ENCODE results near the gene GPR35. TPM values are rescaled to one million over a fixed set of nuclear protein-coding genes. Genes with fewer than 3 reads are reported as not detected.

GPR35 gene
- polyA plus RNA-seq, 1 experiment: 0.06 TPM

DNA sequence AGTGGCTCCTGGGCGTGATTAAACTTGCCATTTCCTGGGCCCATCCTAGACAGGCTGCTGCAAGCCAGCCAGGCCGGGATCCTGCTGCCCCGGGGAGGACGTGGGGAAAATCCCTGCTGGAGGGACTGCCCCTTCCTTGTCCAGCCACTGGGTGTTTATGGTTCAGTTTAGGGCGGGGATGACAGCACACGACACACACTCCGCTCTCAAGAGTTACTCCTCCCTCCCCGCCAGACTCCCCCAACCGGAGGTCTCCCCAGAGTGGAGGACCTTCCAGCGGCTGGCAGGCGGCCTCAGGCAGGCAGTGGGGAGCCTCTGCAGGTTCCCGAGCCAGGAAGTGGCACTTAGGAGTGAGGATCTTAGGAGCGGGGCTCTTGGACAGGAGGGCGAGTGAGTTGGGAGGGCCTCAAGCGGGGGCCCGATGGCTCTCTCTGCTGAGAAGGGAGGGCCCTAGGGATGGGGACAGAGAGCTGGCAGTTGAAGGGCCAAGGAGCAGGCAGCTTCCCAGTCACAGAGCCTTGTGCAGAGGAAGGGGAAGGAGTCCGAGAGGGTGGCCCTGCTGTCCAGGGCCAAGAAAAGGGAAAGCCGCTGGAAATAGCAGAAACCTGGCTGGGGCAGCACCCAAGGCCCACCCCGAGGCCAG lies 5.7 kb upstream of the GPR35 start:
- POLR2A ChIA-PET: no interaction called here
- Histone ChIP-seq H3K9me3 (ENCODE audit: control insufficient read depth, insufficient read depth, low read length) (no peaks in the 10 kb centered on the region; the same call in 1 of the 2 replicates), H3K4me3 (ENCODE audit: low read depth, low read length) (no peak overlapping the region), H3K27me3 (ENCODE audit: control insufficient read depth, insufficient read depth, low read length) (peaks cover 2% of the 10 kb centered on the region), H3K27ac (ENCODE audit: low read depth, low read length) (no peak overlapping the region)
- TF ChIP-seq, protein P1, sequence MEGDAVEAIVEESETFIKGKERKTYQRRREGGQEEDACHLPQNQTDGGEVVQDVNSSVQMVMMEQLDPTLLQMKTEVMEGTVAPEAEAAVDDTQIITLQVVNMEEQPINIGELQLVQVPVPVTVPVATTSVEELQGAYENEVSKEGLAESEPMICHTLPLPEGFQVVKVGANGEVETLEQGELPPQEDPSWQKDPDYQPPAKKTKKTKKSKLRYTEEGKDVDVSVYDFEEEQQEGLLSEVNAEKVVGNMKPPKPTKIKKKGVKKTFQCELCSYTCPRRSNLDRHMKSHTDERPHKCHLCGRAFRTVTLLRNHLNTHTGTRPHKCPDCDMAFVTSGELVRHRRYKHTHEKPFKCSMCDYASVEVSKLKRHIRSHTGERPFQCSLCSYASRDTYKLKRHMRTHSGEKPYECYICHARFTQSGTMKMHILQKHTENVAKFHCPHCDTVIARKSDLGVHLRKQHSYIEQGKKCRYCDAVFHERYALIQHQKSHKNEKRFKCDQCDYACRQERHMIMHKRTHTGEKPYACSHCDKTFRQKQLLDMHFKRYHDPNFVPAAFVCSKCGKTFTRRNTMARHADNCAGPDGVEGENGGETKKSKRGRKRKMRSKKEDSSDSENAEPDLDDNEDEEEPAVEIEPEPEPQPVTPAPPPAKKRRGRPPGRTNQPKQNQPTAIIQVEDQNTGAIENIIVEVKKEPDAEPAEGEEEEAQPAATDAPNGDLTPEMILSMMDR (IDR thresholded peaks at IDR 0.05; ENCODE audit: low read depth, low read length): no peak
- CTCF ChIA-PET: interaction anchor here (0.5 to 1.2 kb wide), 2 partner anchors 8 to 106 kb away, joined by 3 read pairs; no protein-coding TSS in a partner anchor
- no peak for DNase-seq (ENCODE audit: low read depth, low spot score)

DNA sequence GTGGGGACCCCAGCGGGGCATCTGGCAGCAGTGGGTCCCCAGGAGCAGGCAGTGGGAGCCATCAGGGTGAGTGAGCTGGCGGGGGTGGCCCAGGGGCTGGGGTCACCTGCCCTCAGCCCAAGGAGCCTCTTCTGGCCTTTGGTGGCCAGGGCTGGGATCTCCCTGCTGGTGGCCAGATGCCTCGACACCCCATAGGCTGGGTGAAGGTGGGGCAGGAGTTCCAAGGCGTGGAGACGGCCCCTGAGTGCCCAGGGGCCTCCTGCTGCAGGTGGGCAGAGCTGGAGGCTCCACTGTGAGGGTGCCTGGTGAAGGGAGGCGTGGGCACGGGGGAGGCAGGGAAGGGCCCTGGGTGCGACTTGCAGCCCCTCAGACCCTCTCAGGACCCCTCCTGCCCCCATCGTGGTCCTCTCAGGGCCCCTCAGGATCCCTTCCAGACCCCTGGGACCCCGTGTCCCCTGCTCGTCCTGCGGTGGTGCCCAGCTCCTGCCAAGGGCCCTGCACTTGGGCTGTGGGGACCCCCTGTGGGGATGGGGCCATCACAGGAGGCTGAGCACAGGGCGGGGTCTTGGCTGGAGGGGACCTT lies 5.0 kb upstream of the GPR35 start:
- POLR2A ChIA-PET: no interaction called here
- DNase-seq (ENCODE audit: low read depth, low spot score): no peak
- CTCF ChIA-PET: interaction anchor here (0.5 kb wide), 1 partner anchor 8 kb away, joined by 3 read pairs; no protein-coding TSS in a partner anchor
- Histone ChIP-seq H3K27ac (ENCODE audit: low read depth, low read length) (no peak overlapping the region), H3K27me3 (ENCODE audit: control insufficient read depth, insufficient read depth, low read length) (peaks cover 2% of the 10 kb centered on the region), H3K4me3 (ENCODE audit: low read depth, low read length) (no peak overlapping the region), H3K9me3 (ENCODE audit: control insufficient read depth, insufficient read depth, low read length) (no peaks in the 10 kb centered on the region; the same call in 1 of the 2 replicates)
- TF ChIP-seq, protein P1 (IDR thresholded peaks at IDR 0.05; ENCODE audit: low read depth, low read length): no peak

DNA sequence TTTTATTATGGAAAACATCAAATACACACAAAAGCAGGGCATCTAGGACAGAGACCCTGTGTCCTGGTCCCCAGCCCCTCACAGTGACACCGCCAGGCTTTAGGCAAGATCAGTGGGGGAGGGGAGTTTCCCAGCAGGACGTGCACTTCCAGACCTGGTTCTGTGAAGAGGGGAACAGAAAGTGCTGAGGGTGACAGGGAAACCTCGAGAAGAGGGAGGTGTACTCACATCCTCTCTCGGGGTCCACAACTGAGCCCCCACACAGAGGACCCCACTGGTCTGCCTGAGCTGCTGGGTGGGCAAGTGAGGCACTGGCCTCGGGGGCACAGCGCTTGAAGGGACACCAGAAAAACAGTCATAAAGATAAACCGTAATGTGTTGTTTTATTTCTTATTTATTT lies 4.4 kb upstream of the GPR35 start:
- no peak overlapping the region for H3K4me3 ChIP-seq (ENCODE audit: low read depth, low read length)
- no peaks in the 10 kb centered on the region; the same call in 1 of the 2 replicates for H3K9me3 ChIP-seq (ENCODE audit: control insufficient read depth, insufficient read depth, low read length)
- CTCF ChIA-PET: no interaction called here
- DNase-seq (ENCODE audit: low read depth, low spot score): no peak
- H3K27me3 ChIP-seq (ENCODE audit: control insufficient read depth, insufficient read depth, low read length): peaks cover 2% of the 10 kb centered on the region
- TF ChIP-seq, protein P1 (IDR thresholded peaks at IDR 0.05; ENCODE audit: low read depth, low read length): no peak
- POLR2A ChIA-PET: interaction anchor here (1.4 kb wide), 1 partner anchor 60 kb away, joined by 3 read pairs; no protein-coding TSS in a partner anchor
- no peak overlapping the region for H3K27ac ChIP-seq (ENCODE audit: low read depth, low read length)

DNA sequence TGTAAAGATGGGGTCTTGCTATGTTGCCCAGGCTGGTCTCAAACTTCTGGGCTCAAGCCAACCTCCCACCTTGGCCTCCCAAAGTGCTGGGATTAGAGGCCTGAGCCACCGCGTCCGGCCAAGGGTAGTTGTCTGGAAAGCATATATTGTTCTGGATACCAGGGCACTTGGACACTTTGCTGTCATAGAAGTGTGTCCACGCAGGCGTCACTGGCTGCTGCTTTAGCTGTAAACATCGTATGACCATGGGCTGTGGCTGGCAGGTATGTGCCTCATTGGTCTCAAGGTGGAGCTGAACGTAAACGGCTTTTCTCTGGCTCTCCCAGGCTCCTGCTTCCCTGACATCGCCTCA lies 3.2 kb upstream of the GPR35 start:
- Histone ChIP-seq H3K27me3 (ENCODE audit: control insufficient read depth, insufficient read depth, low read length) (peaks cover 2% of the 10 kb centered on the region), H3K27ac (ENCODE audit: low read depth, low read length) (no peak overlapping the region), H3K9me3 (ENCODE audit: control insufficient read depth, insufficient read depth, low read length) (no peaks in the 10 kb centered on the region; the same call in 1 of the 2 replicates), H3K4me3 (ENCODE audit: low read depth, low read length) (no peak overlapping the region)
- TF ChIP-seq, protein P1 (IDR thresholded peaks at IDR 0.05; ENCODE audit: low read depth, low read length): no peak
- no peak for DNase-seq (ENCODE audit: low read depth, low spot score)
- ChIA-PET POLR2A (interaction anchor here (0.7 to 1.4 kb wide), 2 partner anchors 56 to 61 kb away, joined by 3 read pairs; no protein-coding TSS in a partner anchor), CTCF (no interaction called here)

DNA sequence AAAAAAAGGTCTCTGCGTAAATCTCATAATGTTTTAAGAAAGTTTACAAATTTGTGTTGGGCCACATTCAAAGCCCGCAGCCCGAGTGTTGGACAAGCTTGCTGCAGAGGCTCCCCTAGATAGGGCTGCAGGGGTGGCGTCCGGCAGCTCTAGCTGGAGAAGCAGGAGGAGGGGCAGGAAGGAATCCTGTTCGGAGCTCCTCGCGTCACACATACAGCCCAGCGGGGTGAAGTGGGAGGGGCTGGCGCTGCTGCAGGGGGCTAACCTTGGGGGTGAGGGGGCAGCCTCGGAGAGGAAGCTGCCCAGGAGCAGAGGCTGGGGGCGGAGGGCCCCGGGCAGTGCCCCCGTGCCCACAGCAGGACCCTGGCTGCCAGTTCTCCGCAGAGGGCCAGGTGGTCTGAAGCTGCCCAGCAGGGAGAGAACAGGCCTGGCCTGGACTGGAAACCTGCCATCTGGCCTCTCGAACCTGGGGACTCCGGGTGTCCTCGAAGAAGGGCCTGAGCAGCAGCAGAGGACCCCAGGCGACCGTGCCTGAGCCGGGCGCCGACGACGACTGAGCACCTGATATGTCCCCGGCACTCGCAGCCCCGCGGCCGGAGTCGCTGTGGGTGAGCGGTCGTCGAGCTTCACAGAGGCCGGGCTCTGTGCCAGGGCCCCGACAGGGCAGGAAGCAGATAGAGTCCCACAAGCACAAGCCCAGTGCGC lies 2.6 kb upstream of the GPR35 start:
- no peak overlapping the region for H3K4me3 ChIP-seq (ENCODE audit: low read depth, low read length)
- CTCF ChIA-PET: no interaction called here
- peaks cover 2% of the 10 kb centered on the region for H3K27me3 ChIP-seq (ENCODE audit: control insufficient read depth, insufficient read depth, low read length)
- no peak for DNase-seq (ENCODE audit: low read depth, low spot score)
- TF ChIP-seq, protein P1 (IDR thresholded peaks at IDR 0.05; ENCODE audit: low read depth, low read length): no peak
- no peak overlapping the region for H3K27ac ChIP-seq (ENCODE audit: low read depth, low read length)
- POLR2A ChIA-PET: no interaction called here
- no peaks in the 10 kb centered on the region; the same call in 1 of the 2 replicates for H3K9me3 ChIP-seq (ENCODE audit: control insufficient read depth, insufficient read depth, low read length)

All from AG04450 (cell line).